GM19351 (cell line): Measurements from ENCODE around the gene SPDYE16.
"Not testable (repeated sequence)": the region's sequence is repeated elsewhere in the genome, so short reads cannot be mapped to it uniquely, and the experiment has no call there.

Experiments
- ATAC-seq: cut with Tn5 transposase; IDR thresholded peaks from one replicate; pipeline ENCODE4 v1.9.1; 2021; ENCODE audit warnings: mild to moderate bottlenecking, moderate library complexity; ENCODE audit not compliant: unreplicated experiment

The SPDYE16 gene

DNA sequence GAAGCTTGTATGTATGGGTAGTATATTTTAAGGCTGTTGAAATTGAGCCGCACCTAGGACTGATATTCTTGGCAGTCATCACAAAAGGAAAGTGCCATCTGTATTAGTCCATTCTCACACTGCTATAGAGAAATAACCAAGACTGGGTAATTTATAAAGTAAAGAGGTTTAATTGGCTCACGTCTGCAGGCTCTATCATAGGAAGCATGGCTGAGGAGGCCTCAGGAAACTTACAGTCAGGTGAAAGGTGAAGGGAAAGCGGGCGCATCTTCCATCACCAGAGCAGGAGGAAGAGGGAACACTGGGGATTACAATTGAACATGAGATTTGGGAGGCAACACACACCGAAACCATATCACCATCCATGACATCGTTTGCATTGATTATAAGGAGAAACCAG lies 8.9 kb upstream of the SPDYE16 start:
- not testable (repeated sequence) for ATAC-seq

DNA sequence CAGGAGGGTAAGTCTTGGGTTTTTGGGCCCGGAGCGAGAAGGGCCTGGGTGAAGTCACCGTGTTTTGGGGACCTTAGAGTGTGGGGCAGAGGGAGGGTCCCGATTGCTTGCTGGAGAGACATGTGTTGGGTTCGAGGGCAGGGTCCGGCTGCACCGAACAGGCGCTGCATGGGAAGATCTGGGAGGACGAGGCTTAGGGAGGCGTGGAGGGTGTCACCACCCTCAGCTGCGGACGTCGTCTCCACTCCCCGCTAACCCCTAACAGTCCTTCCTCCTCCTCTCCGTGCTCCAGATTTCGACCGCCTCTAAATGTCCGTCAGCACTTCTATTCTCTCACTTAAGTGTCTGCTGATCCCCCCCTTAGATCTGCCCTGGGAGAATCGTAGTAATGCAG lies 6.8 kb upstream of the SPDYE16 start:
- ATAC-seq, result not testable (repeated sequence)

DNA sequence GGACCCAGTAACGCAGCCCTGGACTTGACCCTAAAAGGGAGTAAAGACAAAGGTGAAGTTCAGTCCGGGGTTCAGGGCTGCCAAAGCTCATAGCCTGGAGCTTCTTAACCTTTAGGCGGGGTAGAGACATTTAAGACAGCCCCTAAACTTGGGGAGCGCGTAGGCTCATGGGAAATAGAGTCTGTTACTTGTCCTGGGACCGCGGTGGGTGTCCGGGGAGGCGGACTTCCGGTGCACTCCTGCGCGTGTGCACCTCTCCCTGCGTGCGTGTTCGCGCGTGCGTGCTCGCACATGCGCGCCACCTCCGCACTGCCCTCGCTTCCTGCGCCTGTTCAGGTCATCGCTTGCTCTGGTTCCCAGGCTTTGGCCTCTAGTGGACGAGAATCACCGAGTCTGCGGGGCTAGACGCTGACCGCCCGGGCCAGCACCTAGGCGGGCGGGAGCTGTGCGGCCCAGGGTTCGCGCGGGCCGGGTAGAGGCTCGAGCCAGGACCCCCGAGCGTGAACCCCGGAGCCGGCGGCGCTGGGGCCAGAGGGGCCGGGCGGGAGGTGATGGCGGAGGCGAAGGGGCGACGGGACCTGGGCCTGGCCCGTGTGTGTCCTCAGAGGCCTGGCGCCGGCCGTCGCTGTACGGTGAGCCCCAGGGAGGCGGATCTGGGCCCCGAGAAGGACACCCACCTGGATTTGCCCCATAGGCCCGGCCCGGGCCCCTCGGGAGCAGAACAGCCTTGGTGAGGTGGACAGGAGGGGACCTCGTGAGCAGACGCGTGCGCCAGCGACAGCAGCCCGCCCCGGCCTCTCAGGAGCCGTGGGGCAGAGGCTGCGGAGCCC lies 6.1 kb upstream of the SPDYE16 start:
- ATAC-seq, result peak; percentile 97

DNA sequence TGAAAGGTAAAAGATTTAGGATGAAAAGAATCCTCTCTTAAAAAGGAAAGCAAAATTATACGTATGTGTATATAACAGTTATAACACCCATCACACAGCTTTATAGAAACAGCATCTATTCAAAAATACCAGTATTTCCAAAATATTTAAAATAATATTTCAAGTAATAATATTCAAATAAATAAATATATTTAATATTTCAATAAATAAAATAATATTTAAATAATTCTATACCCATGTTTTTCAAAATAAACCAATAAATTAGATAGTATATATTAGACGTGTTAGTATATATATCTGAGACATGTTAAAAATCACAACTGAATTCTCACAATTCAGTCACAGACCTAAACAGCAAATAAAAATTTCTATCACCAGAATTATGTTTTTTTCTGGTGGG lies 11.5 kb downstream of the SPDYE16 start:
- ATAC-seq, result not testable (repeated sequence)

DNA sequence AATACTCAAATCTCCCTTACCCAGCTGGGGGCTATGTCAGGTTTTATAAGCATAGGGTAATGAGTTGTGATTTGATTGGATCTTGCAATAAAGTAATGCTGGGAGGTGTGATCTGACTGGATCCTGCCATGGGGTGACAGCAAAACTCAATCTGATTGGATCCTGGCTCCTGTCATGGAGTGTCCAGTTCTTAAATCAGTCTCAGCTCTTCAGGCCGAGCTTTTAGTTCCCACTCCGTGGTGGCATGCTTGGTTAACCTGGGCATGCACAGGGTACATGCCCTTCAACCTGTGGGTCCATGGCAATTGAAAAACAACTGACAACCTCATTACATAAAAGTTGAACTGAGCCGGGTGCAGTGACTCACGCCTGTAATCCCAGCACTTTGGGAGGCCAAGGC lies 16.9 kb downstream of the SPDYE16 start:
- ATAC-seq, result not testable (repeated sequence)

DNA sequence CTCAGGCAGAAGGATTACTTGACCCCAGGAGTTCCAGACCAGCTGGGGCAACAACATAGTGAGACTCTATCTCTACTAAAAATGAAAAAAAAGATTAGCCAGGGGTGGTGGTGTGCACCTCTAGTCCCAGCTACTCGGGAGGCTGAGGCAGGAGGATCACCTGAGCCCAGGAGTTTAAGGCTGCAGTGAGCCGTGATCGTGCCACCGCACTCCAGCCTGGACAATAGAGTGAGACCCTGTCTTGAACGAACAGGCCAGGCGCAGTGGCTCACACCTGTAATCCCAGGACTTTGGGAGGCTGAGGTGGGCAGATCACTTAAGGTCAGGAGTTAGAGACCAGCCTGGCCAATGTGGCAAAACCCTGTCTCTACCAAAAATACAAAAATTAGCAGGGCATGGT lies 26.2 kb downstream of the SPDYE16 start:
- not testable (repeated sequence) for ATAC-seq

DNA sequence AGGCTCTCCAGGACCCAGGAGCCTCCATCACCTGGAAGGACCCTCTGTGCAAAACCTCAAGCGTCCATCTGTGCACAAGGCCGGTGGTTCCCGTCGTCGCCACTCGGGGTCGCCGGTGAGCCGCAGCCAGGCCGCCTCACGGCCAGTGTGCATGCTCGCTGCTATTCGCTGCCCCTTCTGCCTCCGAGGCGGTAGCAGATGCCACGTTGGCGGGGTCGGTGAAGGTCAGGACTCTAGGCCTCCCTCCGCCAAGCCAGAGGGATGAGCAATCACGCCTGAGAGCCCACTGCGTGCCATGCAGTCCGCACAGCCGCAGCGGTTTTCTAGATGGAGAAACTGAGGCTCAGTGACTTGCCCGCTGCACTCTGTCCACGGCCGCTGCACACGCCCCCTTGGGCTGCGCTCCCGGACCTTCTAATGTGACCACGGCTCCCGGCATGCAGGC lies 27.1 kb downstream of the SPDYE16 start:
- no peak for ATAC-seq

DNA sequence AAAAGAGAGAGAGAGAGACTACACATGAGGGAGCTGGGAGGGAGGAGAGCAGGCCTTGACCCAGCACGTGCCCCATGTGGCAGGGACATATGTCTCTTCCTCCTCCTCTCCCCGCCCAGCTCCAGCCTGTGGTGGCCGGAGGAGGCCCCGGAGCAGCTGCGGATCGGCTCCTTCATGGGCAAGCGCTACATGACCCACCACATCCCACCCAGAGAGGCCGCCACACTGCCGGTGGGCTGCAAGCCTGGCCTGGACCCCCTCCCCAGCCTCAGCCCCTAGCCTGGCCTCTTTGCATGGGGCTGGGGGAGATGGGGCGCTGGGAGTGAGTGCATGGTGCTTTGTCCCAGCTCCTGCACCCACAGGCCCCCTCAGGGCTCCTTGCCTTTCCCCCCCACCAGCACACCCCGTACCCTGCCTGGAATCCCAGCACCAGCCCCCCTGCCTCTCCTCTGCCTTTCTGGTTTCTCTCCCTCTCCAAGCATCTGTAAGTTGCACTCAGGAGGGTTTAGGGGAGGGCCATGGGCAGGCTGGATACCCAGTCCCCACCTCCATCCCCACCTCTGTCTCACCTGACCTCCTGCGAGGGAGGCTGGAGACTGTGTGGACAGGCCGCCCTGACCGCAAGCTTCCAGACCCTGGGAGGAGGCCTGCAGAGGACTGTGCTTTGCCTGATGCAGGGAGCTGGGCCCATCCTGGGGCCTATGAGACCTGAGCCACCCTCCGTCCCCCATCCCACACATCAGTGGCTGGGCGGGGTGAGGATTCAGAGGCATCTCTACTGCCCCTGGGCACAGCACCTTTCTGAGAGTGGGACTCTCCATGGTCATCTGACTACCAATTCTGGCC lies 27.9 kb downstream of the SPDYE16 start:
- ATAC-seq, result no peak

DNA sequence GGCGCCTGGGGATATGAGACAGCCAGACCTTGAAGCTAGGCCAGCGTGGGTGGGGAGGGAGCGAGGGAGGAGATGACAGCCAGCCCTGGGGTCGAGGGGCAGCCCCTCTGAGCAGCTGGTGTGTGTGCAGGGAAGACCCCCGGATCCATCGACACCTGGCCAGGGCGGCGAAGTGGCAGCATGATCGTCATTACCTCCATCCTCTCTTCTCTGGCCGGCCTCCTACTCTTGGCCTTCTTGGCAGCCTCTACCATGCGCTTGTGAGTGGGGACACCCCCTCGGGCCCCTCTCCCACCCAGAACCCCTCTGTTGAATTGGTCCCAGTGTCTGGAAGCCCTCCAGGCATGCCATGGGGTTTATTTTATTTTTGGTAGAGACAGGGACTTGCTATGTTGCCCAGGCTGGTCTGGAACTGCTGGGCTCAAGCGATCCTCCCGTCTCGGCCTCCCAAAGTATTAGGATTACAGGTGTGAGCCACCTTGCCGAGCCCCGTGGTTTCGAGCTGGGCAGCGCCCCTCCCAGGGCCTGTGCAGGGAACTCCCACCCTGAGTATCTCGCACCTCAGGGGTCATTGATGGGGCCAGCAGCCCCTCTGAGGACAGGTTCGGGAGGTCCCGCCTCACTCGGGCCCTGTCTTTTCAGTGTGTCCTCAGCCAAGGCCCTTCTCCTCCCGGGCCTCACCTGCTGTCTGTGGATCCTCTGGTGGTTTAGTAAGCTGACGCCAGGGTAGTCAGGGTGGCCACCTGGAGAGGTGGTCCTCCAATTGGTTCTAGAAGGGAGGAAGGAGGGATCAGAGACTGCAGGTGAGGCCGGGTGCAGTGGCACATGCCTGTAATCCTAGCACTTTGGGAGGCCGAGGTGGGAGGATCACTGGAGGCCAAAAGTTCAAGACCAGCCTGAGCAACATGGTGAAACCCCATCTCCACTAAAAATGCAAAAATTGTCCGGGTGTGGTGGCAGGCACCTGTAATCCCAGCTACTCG lies 29.0 kb downstream of the SPDYE16 start:
- ATAC-seq, result no peak

DNA sequence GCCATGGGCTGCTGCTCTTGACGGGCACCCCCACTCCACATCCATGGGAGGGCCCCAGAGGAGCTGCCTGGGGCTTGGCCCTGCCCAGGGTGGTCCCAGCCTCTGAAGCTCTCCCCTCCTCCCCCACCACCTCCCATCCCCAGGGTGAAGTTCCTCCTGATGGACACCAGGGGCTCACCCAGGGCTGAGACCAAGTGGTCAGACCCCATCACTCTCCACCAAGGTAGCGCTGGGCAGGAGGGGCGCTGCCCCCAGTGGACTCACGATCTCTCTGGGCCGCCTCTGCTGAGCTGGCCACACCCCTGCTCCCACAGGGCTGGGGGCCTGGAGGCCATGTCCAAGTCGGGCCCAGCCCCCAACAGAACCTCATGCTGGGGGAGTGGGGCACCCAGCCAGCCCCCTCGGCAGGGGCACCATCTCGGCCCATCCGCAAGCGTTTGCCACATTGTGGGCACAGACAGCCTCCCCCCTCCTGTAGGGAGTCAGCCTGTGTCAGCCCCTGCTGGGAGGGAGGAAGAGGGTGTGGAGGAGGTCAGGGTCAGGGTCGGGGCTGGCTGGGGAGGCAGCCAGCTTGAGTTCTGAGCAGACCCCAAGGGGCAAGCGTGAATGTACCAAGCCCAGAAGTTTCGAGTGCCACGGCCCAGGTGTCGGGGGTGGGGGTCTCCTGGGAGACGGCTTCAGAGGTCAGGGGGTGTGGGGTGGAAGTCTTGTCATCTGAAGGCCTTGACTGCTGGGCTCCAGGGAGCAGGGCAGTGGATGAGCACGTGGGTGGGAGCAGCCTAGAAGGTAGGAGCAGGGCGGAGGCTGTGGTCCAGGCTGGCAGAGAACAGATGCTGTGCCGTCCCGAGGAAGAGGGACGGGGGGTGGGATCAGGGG lies 29.9 kb downstream of the SPDYE16 start:
- no peak for ATAC-seq

DNA sequence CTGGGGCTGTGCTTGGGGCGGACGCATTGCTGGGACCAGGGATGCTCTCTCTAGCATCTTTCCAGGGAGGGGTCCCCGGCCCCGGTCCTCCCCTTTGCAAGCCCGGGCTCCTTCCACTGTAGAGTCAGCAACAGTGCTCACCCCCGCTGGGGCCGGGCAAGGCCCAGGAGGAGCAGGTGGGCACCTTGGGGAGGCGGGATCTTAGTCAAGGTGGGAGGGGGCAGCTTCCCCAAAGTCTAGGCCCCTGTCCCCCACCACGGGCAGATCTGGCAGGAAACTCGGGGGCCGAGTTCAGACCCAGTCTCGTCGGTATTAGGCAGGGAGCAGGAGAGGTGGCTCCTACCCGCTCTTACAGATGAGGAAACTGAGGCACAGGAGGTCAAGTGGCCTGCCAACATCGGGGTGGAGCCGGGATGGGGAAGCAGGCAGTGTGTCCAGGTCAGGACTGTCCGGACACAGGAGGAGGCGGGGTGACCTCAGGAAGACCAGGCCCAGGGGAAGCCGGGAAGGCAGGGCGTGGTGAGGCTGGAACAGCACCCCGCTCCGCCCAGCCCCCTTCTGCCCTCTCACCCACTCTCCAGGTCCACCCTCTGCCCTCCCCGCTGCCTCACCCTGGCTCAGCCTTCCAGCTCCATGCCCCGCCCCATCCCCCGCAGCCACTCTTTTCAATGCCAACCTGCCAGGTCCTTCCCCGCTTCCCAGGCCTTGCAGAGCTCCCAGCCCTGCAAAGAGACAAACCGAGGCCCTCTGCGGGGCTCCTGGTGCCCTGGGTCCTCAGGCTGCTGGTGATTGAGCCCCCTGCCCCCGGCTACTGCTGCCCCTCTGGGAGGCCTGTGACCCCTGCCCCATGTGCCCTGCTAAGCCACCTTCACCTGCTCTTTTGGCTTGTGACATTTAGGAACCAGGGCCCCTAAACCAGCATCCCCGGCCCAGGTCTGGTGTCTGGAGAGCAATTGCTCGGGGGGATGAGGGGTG lies 30.9 kb downstream of the SPDYE16 start:
- ATAC-seq, result not testable (repeated sequence)

DNA sequence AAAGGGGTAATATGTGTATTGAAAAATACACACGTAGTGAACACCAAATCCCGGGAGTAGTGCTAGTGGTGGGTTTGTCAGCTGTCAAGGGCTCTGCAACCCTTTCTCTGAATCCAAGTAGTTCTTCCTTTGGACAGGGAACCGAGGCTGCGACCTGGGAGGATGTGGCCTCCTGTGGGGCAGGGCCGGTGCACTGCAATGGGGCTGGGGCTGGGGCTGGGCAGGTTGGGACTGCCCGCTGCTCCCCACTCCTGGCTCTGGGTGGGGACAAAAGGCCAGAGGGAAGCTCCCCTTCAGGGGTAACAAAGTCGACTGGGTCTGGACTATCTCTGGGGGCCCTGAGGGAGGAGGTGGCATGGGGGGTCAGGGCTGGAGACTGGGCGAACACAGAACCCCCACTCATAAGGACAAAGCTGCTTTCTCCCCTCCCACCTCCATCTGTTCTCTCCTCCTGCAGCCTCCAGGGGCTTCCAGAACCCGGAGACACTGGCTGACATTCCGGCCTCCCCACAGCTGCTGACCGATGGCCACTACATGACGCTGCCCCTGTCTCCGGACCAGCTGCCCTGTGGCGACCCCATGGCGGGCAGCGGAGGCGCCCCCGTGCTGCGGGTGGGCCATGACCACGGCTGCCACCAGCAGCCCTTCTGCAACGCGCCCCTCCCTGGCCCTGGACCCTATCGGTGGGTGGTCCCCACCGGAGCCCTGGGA lies 31.7 kb downstream of the SPDYE16 start:
- not testable (repeated sequence) for ATAC-seq

DNA sequence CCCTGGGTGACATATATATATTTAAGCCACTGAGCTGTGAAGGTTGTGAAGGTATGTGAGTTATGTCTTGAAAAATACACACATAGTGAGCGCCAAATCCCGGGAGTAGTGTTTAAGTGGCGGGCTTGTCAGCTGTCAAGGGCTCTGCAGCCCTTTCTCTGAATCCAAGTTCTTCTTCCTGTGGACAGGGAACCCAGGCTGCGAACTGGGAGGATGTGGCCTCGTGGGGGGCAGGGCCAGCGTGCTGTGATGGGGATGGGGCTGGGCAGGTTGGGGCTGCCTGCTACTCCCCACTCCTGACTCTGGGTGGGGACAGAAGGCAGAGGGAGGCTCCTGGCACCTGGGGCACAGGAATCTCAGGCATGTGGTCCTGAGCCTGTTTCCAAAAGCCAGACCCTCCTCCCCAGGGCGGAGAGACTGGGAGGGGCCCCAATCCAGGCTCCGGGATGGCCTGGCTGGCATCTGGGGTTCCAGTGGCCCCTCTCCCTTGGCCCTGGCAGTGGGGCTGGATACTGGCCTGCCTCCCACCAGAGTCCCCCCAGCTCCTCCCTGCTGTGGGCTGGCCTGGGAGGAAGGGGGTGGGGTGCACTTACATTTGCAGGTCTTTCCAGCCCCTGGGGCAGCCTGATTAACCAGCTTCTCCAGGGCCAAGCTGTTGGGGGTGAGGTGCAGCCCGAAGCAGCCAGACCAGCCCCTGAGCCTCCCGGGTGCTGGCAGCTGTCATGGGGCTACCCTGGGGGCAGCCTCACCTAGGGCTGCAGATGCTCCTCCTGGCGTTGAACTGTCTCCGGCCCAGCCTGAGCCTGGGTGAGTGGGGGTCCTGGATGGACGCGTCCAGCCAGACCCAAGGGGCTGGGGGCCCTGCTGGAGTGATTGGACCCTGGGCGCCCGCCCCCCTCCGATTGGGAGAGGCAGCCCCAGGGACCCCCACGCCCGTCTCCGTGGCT lies 32.9 kb downstream of the SPDYE16 start, which contains the start of gene UPK3B:
Gene UPK3B (plus strand): TSS at position 622 of the 947 bp plus-strand sequence. CDS start 101 bp downstream, at position 723.
- no peak for ATAC-seq

DNA sequence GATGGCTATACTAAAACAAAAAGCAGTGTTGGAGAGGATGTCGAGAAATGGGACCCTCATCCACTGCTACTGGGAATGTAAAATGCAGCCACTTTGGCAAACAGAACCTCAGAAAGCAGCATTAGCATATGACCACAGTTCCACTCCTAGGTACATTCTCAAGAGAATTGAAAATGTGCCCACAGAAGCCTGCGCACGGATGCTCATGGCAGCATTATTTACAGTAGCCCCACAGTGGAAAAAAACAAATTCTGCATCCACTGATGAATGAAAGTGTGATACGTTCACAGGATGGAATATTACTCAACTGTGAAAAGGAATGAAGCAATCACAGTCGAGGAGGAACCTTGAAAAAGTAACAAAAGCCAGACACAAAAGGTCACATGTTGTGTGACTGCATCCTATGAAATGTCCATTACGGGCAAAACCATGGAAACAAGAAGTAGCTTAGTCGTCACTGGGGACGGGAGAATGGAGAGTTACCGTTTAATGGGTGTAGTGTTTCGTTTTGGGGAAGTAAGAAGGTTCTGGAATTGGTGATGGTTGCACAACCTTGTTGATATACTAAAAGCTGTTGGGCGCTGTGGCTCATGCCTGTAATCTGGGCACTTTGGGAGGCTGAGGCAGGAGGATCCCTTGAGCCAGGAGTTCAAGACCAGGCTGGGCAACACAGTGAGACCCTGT lies 35.2 kb downstream of the SPDYE16 start:
- no peak for ATAC-seq

DNA sequence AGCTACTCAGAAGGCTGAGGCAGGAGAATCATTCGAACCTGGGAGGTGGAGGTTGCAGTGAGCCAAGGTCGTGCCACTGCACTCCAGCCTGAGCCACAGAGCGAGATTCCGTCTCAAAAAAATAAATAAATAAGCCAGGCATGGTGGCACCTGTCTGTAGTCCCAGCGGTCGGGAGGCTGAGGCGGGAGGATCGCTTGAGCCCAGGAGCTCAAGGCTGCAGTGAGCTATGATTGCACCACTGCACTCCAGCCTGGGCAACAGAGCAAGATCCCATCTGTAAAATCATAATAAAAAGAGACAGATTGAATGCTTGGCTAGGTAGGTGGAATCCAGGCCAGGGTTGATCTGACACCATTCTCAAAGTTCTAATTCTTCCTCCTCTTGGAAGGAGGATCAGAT lies 36.5 kb downstream of the SPDYE16 start:
- ATAC-seq, result not testable (repeated sequence)

DNA sequence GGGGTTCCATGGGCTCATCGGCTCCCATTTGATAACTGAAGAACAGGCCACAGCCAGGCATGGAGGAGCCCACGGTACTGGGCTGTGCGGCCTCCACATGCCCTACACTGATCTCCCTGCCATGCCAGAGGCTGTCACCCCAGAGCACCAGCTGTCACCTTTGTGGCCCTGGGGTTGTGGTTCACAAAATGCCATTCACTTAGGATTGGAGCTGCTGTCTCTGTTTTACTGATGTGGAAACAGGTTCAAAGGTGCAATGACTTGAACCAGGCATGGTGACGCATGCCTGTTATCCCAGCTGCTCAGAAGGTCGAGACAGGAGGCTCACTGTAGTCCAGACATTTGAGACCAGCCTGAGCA lies 37.0 kb downstream of the SPDYE16 start:
- no peak for ATAC-seq
